Sigmoid colon (tissue), 7 donors: ENCODE results near the gene SCPEP1. TPM values are rescaled to one million over a fixed set of nuclear protein-coding genes. Genes with fewer than 3 reads are reported as not detected.

Source experiments
- DNase-seq: peaks from one replicate; pipeline ENCODE4 v3.0.0-alpha.2; 2019
- H3K27ac ChIP-seq, 4 donors: fragments of 200-600 bp; sonication (generic); one replicate each; pipeline ENCODE4 v1.5.1; 2016 to 2019; ENCODE audit warnings: mild to moderate bottlenecking in 1 of 4
- H3K27me3 ChIP-seq, 3 donors: fragments of 200-600 bp; sonication (generic); one replicate each; pipeline ENCODE4 v1.5.1; 2019; ENCODE audit warnings: mild to moderate bottlenecking in 1 of 3
- H3K36me3 ChIP-seq, 4 donors: fragments of 200-600 bp; sonication (generic); one replicate each; pipeline ENCODE4 v1.5.1; 2016 to 2019
- H3K4me1 ChIP-seq, 4 donors: fragments of 200-600 bp; sonication (generic); one replicate each; pipeline ENCODE4 v1.5.1; 2017 to 2019
- H3K4me3 ChIP-seq, 4 donors: fragments of 200-600 bp; sonication (generic); one replicate each; pipeline ENCODE4 v1.5.1; 2017 to 2019; ENCODE audit warnings: mild to moderate bottlenecking in 2 of 4, moderate library complexity in 1 of 4
- H3K9me3 ChIP-seq, 4 donors: fragments of 200-600 bp in 3 of 4; sonication (generic) in 3 of 4; one replicate each; pipeline versions ENCODE4 v1.5.1 to v1.6.1; 2013 to 2019
- CTCF ChIP-seq, 4 experiments: fragments of 450-650 bp in 3 of 4; fragments of 200-600 bp in 1 of 4; IDR thresholded peaks; one replicate each; pipeline ENCODE4 v1.5.1; 2016 to 2019; ENCODE audit warnings: antibody characterized with exemption in 4 of 4, mild to moderate bottlenecking in 3 of 4, moderate library complexity in 2 of 4
- EP300 ChIP-seq, 4 donors: sonication (generic); formaldehyde crosslinking; IDR thresholded peaks; one replicate each; pipeline ENCODE4 v1.6.1; 2017; ENCODE audit warnings: antibody characterized with exemption in 4 of 4
- POLR2A ChIP-seq, 2 donors: fragments of 450-650 bp; IDR thresholded peaks; one replicate each; pipeline ENCODE4 v1.6.1; 2016; ENCODE audit warnings: antibody characterized with exemption in 2 of 2, mild to moderate bottlenecking in 2 of 2, moderate library complexity in 2 of 2
- POLR2AphosphoS5 ChIP-seq, 4 donors: sonication (generic); formaldehyde crosslinking; IDR thresholded peaks; one replicate each; pipeline ENCODE4 v1.6.1; 2017; ENCODE audit warnings: antibody characterized with exemption in 4 of 4
- WGBS, 2 donors: extraction: QIAGEN DNeasy Blood & Tissue Kit; methylation state at CpG; one replicate each; pipeline ENCODE4 v1.1.7; 2013; 5-methylcytosine and 5-hydroxymethylcytosine counted together
- intact Hi-C: fragments of 100-400 bp; cut with DNase I; formaldehyde crosslinking; loops from one replicate; pipeline ENCODE4 v1.15.1; 2023
- polyA plus RNA-seq, 3 donors: library from polyadenylated mRNA; stranded (reverse); fragments of 200-250 nt; gene quantifications; one replicate each; pipeline ENCODE4 v1.2.3, GENCODE V29; 2013
- total RNA-seq, 4 donors: library from RNA; depleted of rRNA; stranded (reverse); fragments of >200 nt; gene quantifications; one replicate each; pipeline ENCODE4 v1.1.0, GENCODE V29; 2016
- donor health status: healthy with polysubstance abuse.
- donor health status: Bipolar disorder and iron deficiency.
- donor health status: healthy.

Gene SCPEP1
- total and polyA plus RNA-seq, 7 donors = 19.8 to 141 (median 77.8) TPM

- DNase-seq = no peak
- 92 to 96% methylated on average over 8 of the region's 8 CpGs for WGBS, 2 donors
- Histone ChIP-seq H3K27me3 (no peaks in the 10 kb centered on the region), H3K27ac (no peak overlapping the region), H3K36me3 (peaks cover 0 to 50% (median 15%) of the 10 kb centered on the region in 4 donors), H3K4me3 (no peak overlapping the region), H3K9me3 (no peaks in the 10 kb centered on the region), H3K4me1 (no peaks in the 10 kb centered on the region)
- intact Hi-C loops = no loop called here
- TF ChIP-seq EP300 (IDR thresholded peaks at IDR 0.05) = no peak
- no peak for TF ChIP-seq POLR2A (IDR thresholded peaks at IDR 0.05)
- TF ChIP-seq POLR2AphosphoS5 (IDR thresholded peaks at IDR 0.05) = no peak
- TF ChIP-seq CTCF (IDR thresholded peaks at IDR 0.05) = no peak
These were observed 44.7 kb upstream of the SCPEP1 start for GRCh38 chr17:56933151-56933745.

- H3K4me3 ChIP-seq = no peak overlapping the region
- no peak overlapping the region for H3K27ac ChIP-seq
- no peaks in the 10 kb centered on the region for H3K9me3 ChIP-seq
- DNase-seq = no peak
- TF ChIP-seq EP300 (IDR thresholded peaks at IDR 0.05) (no peak), POLR2A (IDR thresholded peaks at IDR 0.05) (no peak), CTCF (IDR thresholded peaks at IDR 0.05) (no peak), POLR2AphosphoS5 (IDR thresholded peaks at IDR 0.05) (no peak)
- H3K36me3 ChIP-seq = peaks cover 0 to 56% (median 18%) of the 10 kb centered on the region in 4 donors
- 91 to 97% methylated on average over 1 of the region's 1 CpG for WGBS, 2 donors
- no peaks in the 10 kb centered on the region for H3K4me1 ChIP-seq
- H3K27me3 ChIP-seq = no peaks in the 10 kb centered on the region
- intact Hi-C loops = no loop called here
These were observed 44.1 kb upstream of the SCPEP1 start for GRCh38 chr17:56933868-56934267.

- no peak for DNase-seq
- Histone ChIP-seq H3K9me3 (no peaks in the 10 kb centered on the region), H3K36me3 (peaks cover 0 to 61% (median 18%) of the 10 kb centered on the region in 4 donors), H3K4me3 (no peak overlapping the region), H3K27me3 (no peaks in the 10 kb centered on the region), H3K27ac (no peak overlapping the region), H3K4me1 (no peaks in the 10 kb centered on the region)
- intact Hi-C loops = no loop called here
- WGBS, 2 donors = 88 to 91% methylated on average over 4 of the region's 4 CpGs
- TF ChIP-seq CTCF (IDR thresholded peaks at IDR 0.05) (no peak), POLR2AphosphoS5 (IDR thresholded peaks at IDR 0.05) (no peak), POLR2A (IDR thresholded peaks at IDR 0.05) (no peak), EP300 (IDR thresholded peaks at IDR 0.05) (no peak)
These were observed 43.7 kb upstream of the SCPEP1 start for GRCh38 chr17:56934280-56934679.

- Histone ChIP-seq H3K4me1 (no peaks in the 10 kb centered on the region), H3K27me3 (no peaks in the 10 kb centered on the region), H3K36me3 (peaks cover 0 to 72% (median 19%) of the 10 kb centered on the region in 4 donors), H3K27ac (no peak overlapping the region), H3K9me3 (no peaks in the 10 kb centered on the region), H3K4me3 (no peak overlapping the region)
- intact Hi-C loops = loop anchor here (5.0 kb wide), 1 partner anchor 43 kb away; no protein-coding TSS in a partner anchor
- 91 to 93% methylated on average over 3 of the region's 3 CpGs for WGBS, 2 donors
- no peak for DNase-seq
- TF ChIP-seq POLR2A (IDR thresholded peaks at IDR 0.05) = no peak
- TF ChIP-seq POLR2AphosphoS5 (IDR thresholded peaks at IDR 0.05) = no peak
- TF ChIP-seq CTCF (IDR thresholded peaks at IDR 0.05) = no peak
- no peak for TF ChIP-seq EP300 (IDR thresholded peaks at IDR 0.05)
These were observed 42.5 kb upstream of the SCPEP1 start for GRCh38 chr17:56935461-56935860.
